Lung microvascular endothelial cell (primary cell): Measurements from ENCODE around the gene TCP1. TPM values are rescaled to one million over a fixed set of nuclear protein-coding genes. Genes with fewer than 3 reads are reported as not detected.
"Not testable (repeated sequence)": the region's sequence is repeated elsewhere in the genome, so short reads cannot be mapped to it uniquely, and the experiment has no call there.

Experiments
- DNase-seq, 2 donors: peaks; one replicate each; pipeline versions ENCODE4 v3.0.0 to v3.0.0-alpha.2; 2010; ENCODE audit warnings: low read depth in 2 of 2
- total RNA-seq: library from RNA; depleted of rRNA; stranded (reverse); fragments of >200 nt; gene quantifications from 2 replicates; pipeline ENCODE4 v1.2.1, GENCODE V29; 2014

TCP1 gene
- total RNA-seq, 1 donor from 2014 or later: 262 TPM

GRCh38 chr6:159817951-159818739 lies 28.7 kb upstream of the TCP1 start:
- DNase-seq: no peak

GRCh38 chr6:159816775-159817174 lies 27.4 kb upstream of the TCP1 start:
- not testable (repeated sequence) for DNase-seq

- DNase-seq: no peak
These were observed 26.0 kb upstream of the TCP1 start for GRCh38 chr6:159815410-159815809.

- no peak for DNase-seq
These were observed 24.4 kb upstream of the TCP1 start for GRCh38 chr6:159813781-159814180.

- no peak for DNase-seq
These were observed 19.7 kb upstream of the TCP1 start for GRCh38 chr6:159809149-159809548.

GRCh38 chr6:159808647-159809046 lies 19.2 kb upstream of the TCP1 start:
- no peak for DNase-seq

GRCh38 chr6:159807150-159807858 lies 17.9 kb upstream of the TCP1 start:
- DNase-seq: no peak

- DNase-seq: no peak
These were observed 16.6 kb upstream of the TCP1 start for GRCh38 chr6:159806021-159806458.

- no peak for DNase-seq
These were observed 16.1 kb upstream of the TCP1 start for GRCh38 chr6:159805440-159806020.

- no peak for DNase-seq
These were observed 15.1 kb upstream of the TCP1 start for GRCh38 chr6:159804504-159804903.

GRCh38 chr6:159801935-159802334 lies 12.5 kb upstream of the TCP1 start:
- no peak for DNase-seq

- DNase-seq: no peak
These were observed 10.9 kb upstream of the TCP1 start, which contains the start of gene PNLDC1 for GRCh38 chr6:159800141-159800865. Gene PNLDC1, plus strand, starts transcription at chr6:159800276. Its CDS starts 32 bp downstream, at chr6:159800308.

GRCh38 chr6:159797554-159797953 lies 8.2 kb upstream of the TCP1 start:
- no peak for DNase-seq

- DNase-seq: not testable (repeated sequence)
These were observed 5.6 kb upstream of the TCP1 start for GRCh38 chr6:159794976-159795375.

- peak in 1 of 2 donors; percentile 6 for DNase-seq
These were observed 1.7 kb upstream of the TCP1 start for GRCh38 chr6:159790956-159791598.

GRCh38 chr6:159790149-159790955 lies 950 bp upstream of the TCP1 start, which contains the start of gene MRPL18:
Gene MRPL18, plus strand, starts transcription at chr6:159790467. Its CDS starts 121 bp downstream, at chr6:159790588.
- peak; percentile 99 for DNase-seq

- peak; percentile 51 to 66 for DNase-seq
These were observed 537 bp downstream of the TCP1 start for GRCh38 chr6:159788753-159789376.

GRCh38 chr6:159788276-159788675 lies 1.1 kb downstream of the TCP1 start:
- peak in 1 of 2 donors; percentile 17 for DNase-seq

GRCh38 chr6:159778542-159779103 lies 10.8 kb downstream of the TCP1 start:
- DNase-seq: no peak
